OCI-LY1 (cell line): Measurements from ENCODE around the gene SLC25A26.

Experiments
- EZH2 ChIP-seq: fragments of 200-600 bp; sonication (generic), shearing (Covaris generic); IDR thresholded peaks from 2 replicates; pipeline ENCODE4 v1.8.0; 2017; ENCODE audit warnings: borderline replicate concordance, mixed run types, mild to moderate bottlenecking, antibody characterized with exemption, low read length, moderate library complexity, mixed read lengths
- TF ChIP-seq, protein P1 (sequence below): fragments of 200-600 bp; sonication (generic), shearing (Covaris generic); IDR thresholded peaks from 2 replicates; pipeline ENCODE4 v1.5.1; 2017; ENCODE audit warnings: mild to moderate bottlenecking, antibody characterized with exemption, low read length, moderate library complexity, mixed read lengths

- TF ChIP-seq, protein P1, sequence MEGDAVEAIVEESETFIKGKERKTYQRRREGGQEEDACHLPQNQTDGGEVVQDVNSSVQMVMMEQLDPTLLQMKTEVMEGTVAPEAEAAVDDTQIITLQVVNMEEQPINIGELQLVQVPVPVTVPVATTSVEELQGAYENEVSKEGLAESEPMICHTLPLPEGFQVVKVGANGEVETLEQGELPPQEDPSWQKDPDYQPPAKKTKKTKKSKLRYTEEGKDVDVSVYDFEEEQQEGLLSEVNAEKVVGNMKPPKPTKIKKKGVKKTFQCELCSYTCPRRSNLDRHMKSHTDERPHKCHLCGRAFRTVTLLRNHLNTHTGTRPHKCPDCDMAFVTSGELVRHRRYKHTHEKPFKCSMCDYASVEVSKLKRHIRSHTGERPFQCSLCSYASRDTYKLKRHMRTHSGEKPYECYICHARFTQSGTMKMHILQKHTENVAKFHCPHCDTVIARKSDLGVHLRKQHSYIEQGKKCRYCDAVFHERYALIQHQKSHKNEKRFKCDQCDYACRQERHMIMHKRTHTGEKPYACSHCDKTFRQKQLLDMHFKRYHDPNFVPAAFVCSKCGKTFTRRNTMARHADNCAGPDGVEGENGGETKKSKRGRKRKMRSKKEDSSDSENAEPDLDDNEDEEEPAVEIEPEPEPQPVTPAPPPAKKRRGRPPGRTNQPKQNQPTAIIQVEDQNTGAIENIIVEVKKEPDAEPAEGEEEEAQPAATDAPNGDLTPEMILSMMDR, result no peak
- no peak for TF ChIP-seq EZH2
These were observed 49.5 kb downstream of the SLC25A26 start for GRCh38 chr3:66270288-66270687.
